Glutamatergic neuron (in vitro differentiated cells): ENCODE results near the gene PRODH. TPM values are rescaled to one million over a fixed set of nuclear protein-coding genes. Genes with fewer than 3 reads are reported as not detected.
"Not testable (repeated sequence)": the region's sequence is repeated elsewhere in the genome, so short reads cannot be mapped to it uniquely, and the experiment has no call there.

Source experiments
- DNase-seq: peaks from one replicate; pipeline ENCODE4 v3.0.0; 2022
- H3K27ac Mint-ChIP-seq: one replicate; pipeline ENCODE4 v1.8.0; 2020; ENCODE audit warnings: mild to moderate bottlenecking, mixed read lengths, inconsistent platforms; ENCODE audit not compliant: unreplicated experiment
- H3K27me3 Mint-ChIP-seq: one replicate; pipeline ENCODE4 v1.8.0; 2020; ENCODE audit warnings: mild to moderate bottlenecking, moderate library complexity, mixed read lengths, inconsistent platforms; ENCODE audit not compliant: unreplicated experiment
- H3K36me3 Mint-ChIP-seq: one replicate; pipeline ENCODE4 v1.8.0; 2020; ENCODE audit warnings: mild to moderate bottlenecking, mixed read lengths, inconsistent platforms; ENCODE audit not compliant: unreplicated experiment
- H3K4me1 Mint-ChIP-seq: one replicate; pipeline ENCODE4 v1.8.0; 2020; ENCODE audit warnings: mild to moderate bottlenecking, low read depth, mixed read lengths, inconsistent platforms; ENCODE audit not compliant: unreplicated experiment
- H3K4me3 Mint-ChIP-seq: one replicate; pipeline ENCODE4 v1.8.0; 2020; ENCODE audit warnings: mild to moderate bottlenecking, mixed read lengths, inconsistent platforms; ENCODE audit not compliant: unreplicated experiment
- H3K9me3 Mint-ChIP-seq: one replicate; pipeline ENCODE4 v1.8.0; 2020; ENCODE audit warnings: mild to moderate bottlenecking, moderate library complexity, mixed read lengths, inconsistent platforms; ENCODE audit not compliant: unreplicated experiment
- total RNA-seq: library from RNA; stranded (reverse); fragmentation: NEBNext Ultra II Directional; extraction: Animal tissue kit (Norgen Biotek cat#: 25700); gene quantifications from one replicate; pipeline ENCODE4 v1.2.1, GENCODE V29; 2021; ENCODE audit not compliant: unreplicated experiment
- TF ChIP-seq, protein P1 (sequence below): fragments of 200-600 bp; sonication (generic); IDR thresholded peaks from one replicate; pipeline ENCODE4 v1.5.0; 2021; ENCODE audit not compliant: partially characterized antibody, unreplicated experiment

The PRODH gene
- total RNA-seq, 1 donor from 2014 or later = 4.0 TPM

DNA sequence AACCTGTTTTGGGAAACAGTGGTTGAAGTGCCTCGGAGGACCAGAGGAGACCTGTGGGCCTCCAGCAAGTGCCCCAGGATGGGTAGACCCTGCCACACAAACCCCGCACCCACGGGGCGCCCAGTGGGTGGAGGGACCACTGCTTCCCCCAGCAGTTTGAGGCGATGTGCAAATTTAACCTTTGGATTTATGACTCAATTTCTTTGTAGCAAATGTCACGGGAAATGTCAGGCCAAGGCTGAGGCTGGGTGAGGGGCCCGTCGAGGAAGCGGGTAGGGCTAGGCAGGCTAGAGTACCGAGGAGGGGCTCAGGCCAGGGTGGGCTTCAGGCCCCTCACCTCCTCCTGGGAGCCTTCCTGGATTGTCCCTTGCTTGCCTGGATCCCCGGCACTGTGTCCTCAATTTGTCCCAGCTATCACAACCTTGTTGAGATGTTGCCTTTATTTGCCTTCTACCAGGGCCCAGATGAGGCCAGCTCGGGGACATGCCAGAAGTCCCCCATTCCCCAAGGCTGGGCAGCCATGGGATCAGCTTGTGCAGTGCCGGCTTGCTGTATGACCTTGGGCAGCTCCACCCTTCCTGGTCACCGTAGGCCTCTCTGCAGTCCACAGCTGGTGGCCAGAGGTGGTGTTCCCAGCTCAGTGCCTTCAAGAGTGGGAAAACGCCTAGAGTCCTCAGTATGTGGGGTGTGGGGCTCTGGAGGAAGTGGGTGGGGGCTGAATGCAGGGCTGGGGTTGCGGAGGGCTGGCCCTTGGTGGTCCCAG, 39.5 kb upstream of the PRODH start:
- peaks cover 27% of the 10 kb centered on the region for H3K36me3 Mint-ChIP-seq
- TF ChIP-seq, protein P1, sequence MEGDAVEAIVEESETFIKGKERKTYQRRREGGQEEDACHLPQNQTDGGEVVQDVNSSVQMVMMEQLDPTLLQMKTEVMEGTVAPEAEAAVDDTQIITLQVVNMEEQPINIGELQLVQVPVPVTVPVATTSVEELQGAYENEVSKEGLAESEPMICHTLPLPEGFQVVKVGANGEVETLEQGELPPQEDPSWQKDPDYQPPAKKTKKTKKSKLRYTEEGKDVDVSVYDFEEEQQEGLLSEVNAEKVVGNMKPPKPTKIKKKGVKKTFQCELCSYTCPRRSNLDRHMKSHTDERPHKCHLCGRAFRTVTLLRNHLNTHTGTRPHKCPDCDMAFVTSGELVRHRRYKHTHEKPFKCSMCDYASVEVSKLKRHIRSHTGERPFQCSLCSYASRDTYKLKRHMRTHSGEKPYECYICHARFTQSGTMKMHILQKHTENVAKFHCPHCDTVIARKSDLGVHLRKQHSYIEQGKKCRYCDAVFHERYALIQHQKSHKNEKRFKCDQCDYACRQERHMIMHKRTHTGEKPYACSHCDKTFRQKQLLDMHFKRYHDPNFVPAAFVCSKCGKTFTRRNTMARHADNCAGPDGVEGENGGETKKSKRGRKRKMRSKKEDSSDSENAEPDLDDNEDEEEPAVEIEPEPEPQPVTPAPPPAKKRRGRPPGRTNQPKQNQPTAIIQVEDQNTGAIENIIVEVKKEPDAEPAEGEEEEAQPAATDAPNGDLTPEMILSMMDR = no peak
- H3K9me3 Mint-ChIP-seq = peaks cover 2% of the 10 kb centered on the region
- no peak for DNase-seq
- peaks cover 1% of the 10 kb centered on the region for H3K27me3 Mint-ChIP-seq
- no peak overlapping the region for H3K27ac Mint-ChIP-seq
- no peak overlapping the region for H3K4me3 Mint-ChIP-seq
- H3K4me1 Mint-ChIP-seq = peaks cover 6% of the 10 kb centered on the region

DNA sequence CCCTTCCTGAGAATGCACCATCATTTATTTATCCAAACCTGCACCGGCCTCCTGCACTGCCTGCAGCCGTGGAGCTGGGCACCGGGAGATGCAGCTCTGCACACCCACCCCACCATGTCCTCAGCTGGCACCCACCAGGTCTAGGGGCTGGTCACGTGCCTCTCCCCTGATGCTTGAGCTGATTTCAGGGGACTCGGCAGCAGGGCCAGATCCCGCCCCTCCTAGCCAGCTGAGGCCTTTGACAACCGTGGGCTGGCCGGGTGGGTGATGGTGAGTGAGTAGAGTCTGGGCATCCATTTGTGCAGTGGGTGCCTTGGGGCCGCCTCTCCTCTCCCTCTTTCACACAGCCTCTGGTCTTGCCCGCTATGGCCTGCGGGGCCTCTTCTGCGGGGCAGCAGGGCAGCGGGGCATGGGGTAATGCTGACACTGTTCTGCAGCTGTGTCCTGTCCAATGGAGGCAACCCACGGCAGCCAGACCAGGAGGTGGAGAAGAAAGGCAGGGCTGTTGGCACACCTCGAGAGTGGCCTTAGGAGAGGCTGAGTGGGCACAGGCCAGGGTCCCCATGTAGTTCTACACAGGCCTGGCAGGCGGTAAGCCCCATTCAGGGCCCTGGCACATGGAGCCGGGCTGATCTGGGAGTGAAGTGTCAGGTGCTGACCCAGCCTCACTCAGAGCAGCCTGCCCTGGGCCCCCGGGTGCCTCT, 38.5 kb upstream of the PRODH start:
- TF ChIP-seq, protein P1 = no peak
- H3K9me3 Mint-ChIP-seq = peaks cover 2% of the 10 kb centered on the region
- no peak overlapping the region for H3K27ac Mint-ChIP-seq
- H3K36me3 Mint-ChIP-seq = peaks cover 21% of the 10 kb centered on the region
- no peak for DNase-seq
- no peak overlapping the region for H3K4me3 Mint-ChIP-seq
- peaks cover 6% of the 10 kb centered on the region for H3K4me1 Mint-ChIP-seq
- peaks cover 1% of the 10 kb centered on the region for H3K27me3 Mint-ChIP-seq

DNA sequence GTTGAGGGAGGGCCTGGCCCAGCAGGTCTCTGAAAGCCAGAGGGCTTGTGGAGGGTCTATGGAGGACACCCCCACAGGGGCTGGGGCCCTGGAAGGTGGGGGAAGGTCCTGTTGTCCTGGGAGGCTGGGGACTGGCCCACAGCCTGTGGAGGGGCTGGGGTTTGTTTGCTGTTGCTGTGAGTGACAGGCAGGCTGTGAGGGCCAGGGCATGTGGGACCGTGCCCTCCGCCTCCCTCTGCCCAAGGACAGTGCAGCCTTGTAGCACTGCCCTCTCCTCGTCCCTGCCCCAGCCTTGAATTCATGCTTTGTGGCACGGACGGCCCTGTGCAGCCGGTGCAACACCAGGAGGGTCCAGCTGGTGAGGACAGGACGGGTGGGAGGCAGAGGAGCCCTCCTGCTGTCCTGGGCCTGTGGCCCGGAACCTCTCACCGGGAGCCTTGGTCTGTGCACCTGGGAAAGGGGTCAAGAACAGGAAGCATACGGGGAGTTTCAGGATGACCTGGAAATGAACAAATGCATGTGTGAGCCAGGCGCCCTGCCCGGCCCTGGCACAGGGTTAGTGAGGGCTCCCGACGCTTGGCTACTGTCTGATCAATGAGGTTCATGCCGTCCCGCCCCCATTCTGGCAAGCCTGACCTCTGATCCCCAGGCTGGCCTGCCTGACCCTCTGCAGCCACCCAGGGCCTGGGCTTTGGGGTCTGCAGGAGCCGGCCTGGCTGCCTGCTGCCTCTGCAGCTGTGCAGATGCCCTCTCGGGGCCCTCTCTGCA, 37.4 kb upstream of the PRODH start:
- Mint-ChIP-seq H3K27ac (no peak overlapping the region), H3K4me1 (peaks cover 8% of the 10 kb centered on the region), H3K4me3 (no peak overlapping the region), H3K36me3 (peaks cover 13% of the 10 kb centered on the region), H3K9me3 (peaks cover 2% of the 10 kb centered on the region), H3K27me3 (peaks cover 1% of the 10 kb centered on the region)
- no peak for DNase-seq
- TF ChIP-seq, protein P1 = no peak

DNA sequence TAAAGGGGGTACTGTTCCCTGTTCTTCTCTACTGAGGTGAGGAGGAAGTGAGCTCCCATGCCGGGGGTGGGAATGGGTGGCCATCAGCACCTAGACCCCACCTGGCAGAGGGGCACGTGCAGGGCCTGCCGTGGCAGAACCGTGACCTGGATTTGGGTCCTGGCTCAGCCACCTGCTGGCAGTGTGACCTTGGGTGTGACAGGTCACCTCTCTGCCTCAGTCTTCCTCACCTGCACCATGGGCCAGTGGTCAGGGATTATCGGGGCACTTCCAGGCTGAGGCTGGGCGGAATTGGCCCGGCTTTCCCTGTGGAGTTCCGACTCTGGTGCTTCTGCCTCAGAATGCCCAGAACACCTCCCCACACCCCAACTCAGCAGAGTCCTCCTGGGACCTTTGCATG, 36.5 kb upstream of the PRODH start:
- not testable (repeated sequence) for H3K4me3 Mint-ChIP-seq, H3K27me3 Mint-ChIP-seq
- H3K36me3 Mint-ChIP-seq = peaks cover 12% of the 10 kb centered on the region

DNA sequence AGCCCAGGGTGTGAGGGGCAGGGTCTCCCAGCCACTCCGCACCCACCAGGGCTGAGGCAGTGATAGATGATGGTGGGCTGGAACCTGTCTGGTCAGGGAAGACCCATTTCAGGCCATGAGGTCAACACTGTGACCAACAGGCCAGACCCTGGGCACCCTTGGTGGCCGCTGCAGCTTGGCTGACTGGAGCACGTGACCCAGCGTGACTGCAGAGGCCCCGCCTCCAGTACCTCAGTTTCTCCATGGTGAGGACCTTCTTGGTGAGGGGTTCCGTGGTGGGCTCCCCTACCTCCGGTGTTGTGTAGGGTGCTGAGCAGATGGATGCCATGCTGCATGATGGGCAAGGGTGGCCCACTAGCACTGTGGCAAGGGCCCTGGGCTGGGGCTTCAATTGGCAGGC, 35.9 kb upstream of the PRODH start:
- not testable (repeated sequence) for H3K27me3 Mint-ChIP-seq, DNase-seq, H3K9me3 Mint-ChIP-seq, H3K27ac Mint-ChIP-seq, H3K36me3 Mint-ChIP-seq
- Mint-ChIP-seq H3K4me1 (peaks cover 13% of the 10 kb centered on the region), H3K4me3 (peak overlapping the region; percentile 61)

More for the DNA sequence above, 36.5 kb upstream of the PRODH start:
- not testable (repeated sequence) for H3K9me3 Mint-ChIP-seq, H3K27ac Mint-ChIP-seq, DNase-seq
- H3K4me1 Mint-ChIP-seq = peaks cover 11% of the 10 kb centered on the region
